Karpas-422 (cell line): Measurements from ENCODE around the gene RBPJL. TPM values are rescaled to one million over a fixed set of nuclear protein-coding genes. Genes with fewer than 3 reads are reported as not detected.

ENCODE experiments used
- DNase-seq: peaks from one replicate; pipeline ENCODE4 v3.0.0-alpha.2; 2015
- H2AFZ ChIP-seq: fragments of 200-600 bp; sonication (generic); 2 replicates; pipeline ENCODE4 v1.6.1; 2014; ENCODE audit warnings: antibody characterized with exemption, low read length, mixed read lengths
- H3K27ac ChIP-seq: fragments of 200-600 bp; sonication (generic); 2 replicates; pipeline ENCODE4 v1.5.1; 2014; ENCODE audit warnings: mild to moderate bottlenecking, low read length, moderate library complexity
- H3K27me3 ChIP-seq: fragments of 200-600 bp; sonication (generic); 2 replicates; pipeline ENCODE4 v1.6.1; 2014; ENCODE audit warnings: low read length, mixed read lengths
- H3K36me3 ChIP-seq: fragments of 200-600 bp; sonication (generic); 2 replicates; pipeline ENCODE4 v1.6.1; 2014; ENCODE audit warnings: low read length, mixed read lengths; ENCODE audit not compliant: insufficient read depth
- H3K4me1 ChIP-seq: fragments of 200-600 bp; sonication (generic); 2 replicates; pipeline ENCODE4 v1.6.1; 2014; ENCODE audit warnings: mild to moderate bottlenecking, low read length, mixed read lengths
- H3K4me2 ChIP-seq: fragments of 200-600 bp; sonication (generic); 2 replicates; pipeline ENCODE4 v1.6.1; 2014; ENCODE audit warnings: low read length, low read depth, mild to moderate bottlenecking; ENCODE audit not compliant: poor library complexity, severe bottlenecking
- H3K4me3 ChIP-seq: fragments of 200-600 bp; sonication (generic); 2 replicates; pipeline ENCODE4 v1.5.1; 2014; ENCODE audit warnings: mild to moderate bottlenecking, antibody characterized with exemption, low read length, mixed read lengths
- H3K79me2 ChIP-seq: fragments of 200-600 bp; sonication (generic); 2 replicates; pipeline ENCODE4 v1.6.1; 2014; ENCODE audit warnings: mild to moderate bottlenecking, low read length, mixed read lengths
- H3K9ac ChIP-seq: fragments of 200-600 bp; sonication (generic); 2 replicates; pipeline ENCODE4 v1.6.0; 2014; ENCODE audit warnings: low read length
- H3K9me2 ChIP-seq: fragments of 200-600 bp; sonication (generic), shearing (Covaris generic); replicated peaks from 2 replicates; pipeline ENCODE4 v1.6.0; 2014; ENCODE audit warnings: mild to moderate bottlenecking, low read length, moderate library complexity; ENCODE audit not compliant: insufficient read depth
- H3K9me3 ChIP-seq: fragments of 300-700, 200-600 bp; sonication (generic); 2 replicates; pipeline ENCODE4 v1.6.1; 2014; ENCODE audit warnings: low read length, mixed read lengths
- H4K20me1 ChIP-seq: fragments of 200-600 bp; sonication (generic); 2 replicates; pipeline ENCODE4 v1.6.1; 2014; ENCODE audit warnings: mild to moderate bottlenecking, antibody characterized with exemption, low read length, low read depth; ENCODE audit not compliant: insufficient read depth
- total RNA-seq: library from RNA; depleted of rRNA; stranded (reverse); fragments of >200 nt; shearing (Covaris generic); gene quantifications from 2 replicates; pipeline ENCODE4 v1.2.3, GENCODE V29; 2014; ENCODE audit warnings: low replicate concordance

The RBPJL gene
- total RNA-seq, 1 experiment from 2014 or later: not detected

GRCh38 chr20:45344168-45344860 is 37.7 kb downstream of the RBPJL start:
- DNase-seq: no peak
- Histone ChIP-seq H3K27ac (no peak overlapping the region), H4K20me1 (no peaks in the 10 kb centered on the region), H3K9ac (no peak overlapping the region), H3K9me3 (no peaks in the 10 kb centered on the region), H3K27me3 (no peaks in the 10 kb centered on the region), H3K4me1 (no peaks in the 10 kb centered on the region), H2AFZ (no peak overlapping the region), H3K9me2 (no peaks in the 10 kb centered on the region), H3K4me3 (no peak overlapping the region), H3K36me3 (no peaks in the 10 kb centered on the region), H3K79me2 (no peaks in the 10 kb centered on the region), H3K4me2 (no peak overlapping the region)

- H3K4me3 ChIP-seq: no peak overlapping the region
- H4K20me1 ChIP-seq: no peaks in the 10 kb centered on the region
- H3K79me2 ChIP-seq: no peaks in the 10 kb centered on the region
- H3K9ac ChIP-seq: no peak overlapping the region
- H3K36me3 ChIP-seq: no peaks in the 10 kb centered on the region
- H3K4me2 ChIP-seq: no peak overlapping the region
- no peaks in the 10 kb centered on the region for H3K27me3 ChIP-seq
- H2AFZ ChIP-seq: no peak overlapping the region
- H3K27ac ChIP-seq: no peak overlapping the region
- DNase-seq: no peak
- no peaks in the 10 kb centered on the region for H3K4me1 ChIP-seq
- no peaks in the 10 kb centered on the region for H3K9me3 ChIP-seq
- no peaks in the 10 kb centered on the region for H3K9me2 ChIP-seq
These were observed 38.7 kb downstream of the RBPJL start for GRCh38 chr20:45345104-45345936.

GRCh38 chr20:45346291-45346718 is 39.7 kb downstream of the RBPJL start:
- Histone ChIP-seq H3K4me3 (no peak overlapping the region), H3K27ac (no peak overlapping the region), H3K36me3 (no peaks in the 10 kb centered on the region), H3K27me3 (no peaks in the 10 kb centered on the region), H3K4me2 (no peak overlapping the region), H3K9ac (no peak overlapping the region), H3K79me2 (no peaks in the 10 kb centered on the region), H3K9me2 (no peaks in the 10 kb centered on the region), H4K20me1 (no peaks in the 10 kb centered on the region), H3K9me3 (no peaks in the 10 kb centered on the region), H3K4me1 (no peaks in the 10 kb centered on the region), H2AFZ (no peak overlapping the region)
- no peak for DNase-seq

DNA sequence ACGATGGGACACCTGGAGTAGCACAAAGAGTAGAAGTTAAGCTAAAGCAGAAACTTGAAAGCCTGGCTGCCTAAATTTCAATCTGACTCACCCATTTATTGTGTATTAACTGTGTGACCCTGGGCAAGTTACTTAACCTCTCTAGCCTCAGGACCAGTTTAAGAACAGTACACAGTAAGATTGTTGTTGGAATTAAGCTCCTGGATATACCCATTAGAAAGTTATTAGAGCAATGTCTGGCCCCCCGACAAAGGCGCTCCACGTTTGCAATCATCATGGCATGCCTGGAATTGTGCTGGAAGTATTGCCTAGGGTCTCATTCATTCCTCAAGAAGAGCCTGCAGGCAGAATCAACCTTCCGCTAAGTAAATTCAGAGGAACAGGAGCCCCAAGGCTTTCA is 40.2 kb downstream of the RBPJL start:
- Histone ChIP-seq H3K4me3 (no peak overlapping the region), H3K27ac (no peak overlapping the region), H3K27me3 (no peaks in the 10 kb centered on the region), H3K4me2 (no peak overlapping the region), H3K4me1 (no peaks in the 10 kb centered on the region), H2AFZ (no peak overlapping the region), H4K20me1 (no peaks in the 10 kb centered on the region), H3K9ac (no peak overlapping the region), H3K36me3 (no peaks in the 10 kb centered on the region), H3K9me3 (no peaks in the 10 kb centered on the region), H3K9me2 (no peaks in the 10 kb centered on the region), H3K79me2 (no peaks in the 10 kb centered on the region)
- DNase-seq: no peak

DNA sequence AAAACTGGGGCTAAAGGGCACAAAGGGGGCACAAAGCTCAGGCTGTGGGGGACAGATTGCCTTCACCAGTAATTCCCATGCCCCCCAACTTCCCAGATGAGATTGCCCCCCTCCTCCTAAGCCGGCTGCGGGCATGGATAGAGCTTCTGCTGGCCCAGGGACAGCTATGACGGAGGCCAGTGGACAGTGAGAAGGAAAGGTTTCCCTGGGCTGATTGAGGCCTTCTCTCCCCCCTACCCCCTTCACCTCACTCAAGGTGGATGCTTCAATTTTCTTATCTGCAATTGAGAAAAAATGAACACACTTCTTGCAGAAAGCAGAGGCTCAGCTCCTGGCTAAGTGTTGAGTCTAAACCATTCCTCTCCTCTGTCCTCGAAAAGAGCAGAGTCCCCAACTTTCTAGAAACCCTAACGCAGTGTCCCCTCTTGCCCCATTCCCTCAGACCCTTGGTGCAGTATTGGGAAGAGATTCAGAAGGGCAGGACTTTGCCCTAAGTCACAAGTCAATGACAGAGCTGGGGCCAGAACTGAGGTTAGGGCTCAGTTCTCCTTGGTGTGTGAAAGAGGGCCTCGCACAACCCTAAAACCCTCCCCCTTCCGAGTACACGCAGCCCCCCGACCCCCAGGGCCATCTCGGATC is 40.8 kb downstream of the RBPJL start:
- Histone ChIP-seq H3K9ac (no peak overlapping the region), H3K27me3 (no peaks in the 10 kb centered on the region), H3K9me2 (no peaks in the 10 kb centered on the region), H3K4me1 (no peaks in the 10 kb centered on the region), H3K9me3 (no peaks in the 10 kb centered on the region), H3K4me3 (no peak overlapping the region), H3K4me2 (no peak overlapping the region), H3K27ac (no peak overlapping the region), H3K79me2 (no peaks in the 10 kb centered on the region), H4K20me1 (no peaks in the 10 kb centered on the region), H3K36me3 (no peaks in the 10 kb centered on the region), H2AFZ (no peak overlapping the region)
- DNase-seq: no peak

- Histone ChIP-seq H3K4me3 (no peak within 1 kb of the TSS), H3K36me3 (no peaks in the 10 kb centered on the region), H2AFZ (no peak within 1 kb of the TSS), H4K20me1 (no peaks in the 10 kb centered on the region), H3K79me2 (no peaks in the 10 kb centered on the region), H3K9me3 (no peaks in the 10 kb centered on the region), H3K9ac (no peak within 1 kb of the TSS), H3K9me2 (no peaks in the 10 kb centered on the region), H3K4me2 (no peak within 1 kb of the TSS), H3K4me1 (no peaks in the 10 kb centered on the region), H3K27ac (no peak within 1 kb of the TSS), H3K27me3 (no peaks in the 10 kb centered on the region)
- DNase-seq: no peak
These were observed 41.5 kb downstream of the RBPJL start, which contains the start of gene SDC4 for GRCh38 chr20:45347936-45348778. Gene SDC4 (minus strand): TSS chr20:45348424. CDS start chr20:45348384, 40 bp downstream.

DNA sequence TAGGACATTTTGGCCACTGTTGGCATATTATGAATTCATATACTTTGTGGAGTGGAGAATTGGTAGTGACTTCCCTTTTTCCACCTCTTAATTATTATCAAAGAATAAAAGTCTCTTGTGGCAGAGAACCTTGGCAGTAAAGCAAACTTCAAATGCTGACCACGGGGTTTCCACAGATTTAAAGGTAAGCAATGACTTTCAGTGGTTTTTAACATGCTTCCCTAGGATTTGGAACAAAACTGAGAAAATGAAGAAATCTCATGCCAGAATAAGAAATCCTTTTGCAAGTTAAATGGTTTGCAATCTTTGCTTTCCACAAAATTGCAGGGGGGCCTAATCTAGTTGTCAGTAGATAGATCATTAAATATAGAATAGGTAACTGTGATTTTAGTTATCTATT is 43.6 kb downstream of the RBPJL start:
- Histone ChIP-seq H4K20me1 (no peaks in the 10 kb centered on the region), H3K27ac (no peak overlapping the region), H3K9ac (no peak overlapping the region), H3K9me3 (no peaks in the 10 kb centered on the region), H3K79me2 (no peaks in the 10 kb centered on the region), H3K27me3 (no peaks in the 10 kb centered on the region), H2AFZ (no peak overlapping the region), H3K36me3 (no peaks in the 10 kb centered on the region), H3K4me1 (no peaks in the 10 kb centered on the region), H3K9me2 (no peaks in the 10 kb centered on the region), H3K4me2 (no peak overlapping the region), H3K4me3 (no peak overlapping the region)
- no peak for DNase-seq
